ENCODE results near the gene ABLIM2. TPM values are rescaled to one million over a fixed set of nuclear protein-coding genes. Genes with fewer than 3 reads are reported as not detected.
A peak's percentile ranks its signal among the peaks of the same experiment; 100 is the strongest.

ABLIM2 gene
- total RNA-seq, 1 experiment from 2014 or later, result 1.0 TPM

DNA sequence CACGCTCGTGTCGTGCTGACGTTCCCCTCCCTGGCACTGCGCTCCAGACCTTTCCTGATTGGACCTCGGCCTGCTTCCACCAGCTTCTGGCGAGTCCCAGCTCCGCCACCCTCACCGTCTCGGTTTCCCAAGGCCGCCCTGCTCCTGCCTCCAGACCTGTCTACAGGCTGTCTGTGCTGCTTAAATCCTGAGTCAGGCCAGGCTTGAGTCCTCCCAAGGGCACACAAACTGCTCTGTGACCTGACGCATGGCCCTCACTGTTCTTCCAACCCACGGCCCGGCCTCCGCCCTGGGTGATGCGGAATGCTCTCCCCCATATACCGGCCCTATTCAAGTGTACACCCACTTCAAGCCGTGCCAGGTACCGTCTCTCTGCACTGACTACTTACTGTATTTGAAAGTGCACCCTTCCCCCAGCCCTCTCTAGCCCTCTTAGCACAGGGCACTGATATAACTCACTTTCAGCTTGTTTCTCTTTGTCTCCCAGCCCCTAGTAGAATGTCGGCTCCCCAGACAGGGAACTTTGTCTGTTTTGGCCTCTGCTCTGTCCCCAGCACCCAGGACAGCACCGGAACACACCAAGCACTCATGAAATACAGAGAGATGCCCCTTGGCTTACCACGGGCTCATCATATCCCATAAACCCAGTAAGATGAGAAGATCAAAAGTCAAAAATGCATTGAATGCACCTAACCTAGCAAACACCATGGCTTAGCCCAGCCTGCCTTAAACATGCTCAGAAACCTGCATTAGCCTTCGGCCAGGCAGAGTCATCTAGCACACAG is 155.9 kb downstream of the ABLIM2 start:
- Histone ChIP-seq H2BK120ac (ENCODE audit: low read depth, low read length, poor library complexity, severe bottlenecking) (no peak overlapping the region), H3K4me2 (ENCODE audit: insufficient read depth, insufficient read length, low read length) (no peak overlapping the region), H3K9ac (ENCODE audit: extremely low read depth, insufficient read length, low read length) (no peak overlapping the region), H3K4me1 (ENCODE audit: insufficient read depth, low read length) (no peaks in the 10 kb centered on the region), H3K79me2 (ENCODE audit: insufficient read depth, low read length) (no peaks in the 10 kb centered on the region), H3T11ph (ENCODE audit: low read length) (no peak overlapping the region), H2BK20ac (ENCODE audit: low read depth, low read length, poor library complexity, severe bottlenecking) (no peak overlapping the region), H3K18ac (ENCODE audit: insufficient read length, low read depth, low read length) (no peak overlapping the region), H3K14ac (ENCODE audit: insufficient read depth, low read length) (peak overlapping the region; percentile 47; the same call in 1 of the 2 replicates), H2BK15ac (ENCODE audit: low read depth, low read length) (no peak overlapping the region), H2AK5ac (ENCODE audit: insufficient read length, low read length) (no peak overlapping the region), H3K79me1 (ENCODE audit: insufficient read depth, low read depth, low read length, poor library complexity, severe bottlenecking) (no peaks in the 10 kb centered on the region), H2BK12ac (ENCODE audit: insufficient read length, low read depth, low read length) (no peak overlapping the region), H3K27ac (ENCODE audit: insufficient read length, low read depth, low read length) (no peak overlapping the region), H2BK5ac (ENCODE audit: insufficient read length, low read length) (no peak overlapping the region), H4K20me1 (ENCODE audit: control insufficient read depth, insufficient read depth, insufficient read length) (no peaks in the 10 kb centered on the region), H3K9me3 (ENCODE audit: control insufficient read depth, low read depth, low read length) (no peaks in the 10 kb centered on the region), H4K8ac (replicated peaks; ENCODE audit: insufficient read length, low read depth, low read length) (no peak overlapping the region), H4K5ac (ENCODE audit: insufficient read length, low read depth, low read length) (no peak overlapping the region), H3K27me3 (ENCODE audit: insufficient read depth, low read length) (no peaks in the 10 kb centered on the region), H2AFZ (ENCODE audit: low read length) (no peak overlapping the region), H3K23ac (ENCODE audit: insufficient read length, low read depth, low read length) (no peak overlapping the region), H4K91ac (ENCODE audit: insufficient read length, low read depth, low read length) (no peak overlapping the region), H3K4ac (ENCODE audit: low read depth, low read length) (no peak overlapping the region), H3K56ac (ENCODE audit: insufficient read length, low read depth, low read length) (no peak overlapping the region), H3K23me2 (ENCODE audit: insufficient read length, low read depth, low read length, poor library complexity, severe bottlenecking) (no peaks in the 10 kb centered on the region)
- Mint-ChIP-seq H3K27me3 (ENCODE audit: low read depth) (no peaks in the 10 kb centered on the region; the same call in none of the 2 replicates), H3K4me3 (no peak overlapping the region), H3K9me3 (no peaks in the 10 kb centered on the region; a peak in 1 of 5 replicates), H3K27ac (no peak overlapping the region), H3K4me1 (peaks cover 10 to 15% of the 10 kb centered on the region in 2 experiments), H3K36me3 (ENCODE audit: insufficient read depth in 1 of 3, low read depth in 3 of 3) (no peaks in the 10 kb centered on the region; a peak in 1 of 7 replicates)
- TF ChIP-seq, protein P1, sequence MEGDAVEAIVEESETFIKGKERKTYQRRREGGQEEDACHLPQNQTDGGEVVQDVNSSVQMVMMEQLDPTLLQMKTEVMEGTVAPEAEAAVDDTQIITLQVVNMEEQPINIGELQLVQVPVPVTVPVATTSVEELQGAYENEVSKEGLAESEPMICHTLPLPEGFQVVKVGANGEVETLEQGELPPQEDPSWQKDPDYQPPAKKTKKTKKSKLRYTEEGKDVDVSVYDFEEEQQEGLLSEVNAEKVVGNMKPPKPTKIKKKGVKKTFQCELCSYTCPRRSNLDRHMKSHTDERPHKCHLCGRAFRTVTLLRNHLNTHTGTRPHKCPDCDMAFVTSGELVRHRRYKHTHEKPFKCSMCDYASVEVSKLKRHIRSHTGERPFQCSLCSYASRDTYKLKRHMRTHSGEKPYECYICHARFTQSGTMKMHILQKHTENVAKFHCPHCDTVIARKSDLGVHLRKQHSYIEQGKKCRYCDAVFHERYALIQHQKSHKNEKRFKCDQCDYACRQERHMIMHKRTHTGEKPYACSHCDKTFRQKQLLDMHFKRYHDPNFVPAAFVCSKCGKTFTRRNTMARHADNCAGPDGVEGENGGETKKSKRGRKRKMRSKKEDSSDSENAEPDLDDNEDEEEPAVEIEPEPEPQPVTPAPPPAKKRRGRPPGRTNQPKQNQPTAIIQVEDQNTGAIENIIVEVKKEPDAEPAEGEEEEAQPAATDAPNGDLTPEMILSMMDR (conservative IDR thresholded peaks at IDR 0.05), result no peak
- DNase-seq, result no peak
- WGBS (ENCODE audit: extremely low coverage, insufficient read length, low lambda C conversion rate), result no CpG with 5 or more reads among the region's 23 CpGs
